H1 (cell line): Measurements from ENCODE around the gene PTPRT.

Experiments
- EZH2 ChIP-seq: fragments of 200-600 bp; sonication (generic); IDR thresholded peaks from 2 replicates; pipeline ENCODE4 v1.7.1; 2012; ENCODE audit warnings: low read depth, mild to moderate bottlenecking, moderate library complexity, low read length, inconsistent platforms; ENCODE audit not compliant: severe bottlenecking
- KDM5A ChIP-seq: fragments of 200-600 bp; IDR thresholded peaks from 2 replicates; pipeline ENCODE4 v1.7.1; 2012; ENCODE audit warnings: mild to moderate bottlenecking, low read length, inconsistent platforms, mixed read lengths
- POLR2AphosphoS5 ChIP-seq: IDR thresholded peaks from 2 replicates; pipeline ENCODE4 v1.6.1; 2011; ENCODE audit warnings: low read depth, low read length
- POU5F1 ChIP-seq: IDR thresholded peaks from 2 replicates; pipeline ENCODE4 v1.6.1; 2011; ENCODE audit warnings: low read depth, mild to moderate bottlenecking, low read length, moderate library complexity
- RBBP5 ChIP-seq: IDR thresholded peaks from 2 replicates; pipeline ENCODE4 v1.7.1; 2012; ENCODE audit warnings: low read depth, mild to moderate bottlenecking, inconsistent platforms, low read length, moderate library complexity, borderline replicate concordance
- RFX5 ChIP-seq: IDR thresholded peaks from 2 replicates; pipeline ENCODE4 v1.6.1; 2011; ENCODE audit warnings: low read depth, low read length, improper control_type of control experiment, borderline replicate concordance
- TCF12 ChIP-seq: IDR thresholded peaks from 2 replicates; pipeline ENCODE4 v1.6.1; 2011; ENCODE audit warnings: low read depth, mild to moderate bottlenecking, low read length
- TEAD4 ChIP-seq: IDR thresholded peaks from 2 replicates; pipeline ENCODE4 v1.6.1; 2012; ENCODE audit warnings: low read depth, low read length, inconsistent platforms, mixed read lengths
- TF ChIP-seq, protein P1 (sequence below), 3 experiments: IDR thresholded peaks; 1 replicate in 2 of 3; 2 replicates in 1 of 3; pipeline versions ENCODE4 v1.5.1 to v1.6.1; 2011; ENCODE audit warnings: low read length in 3 of 3, mild to moderate bottlenecking in 3 of 3, inconsistent platforms in 2 of 3, low read depth in 1 of 3, moderate library complexity in 1 of 3; ENCODE audit not compliant: insufficient read depth in 1 of 3; ENCODE audit errors: control extremely low read depth in 1 of 3

GRCh38 chr20:42609618-42610017, 580.1 kb downstream of the PTPRT start:
- TF ChIP-seq RFX5 (no peak), POU5F1 (no peak), POLR2AphosphoS5 (no peak), TCF12 (no peak), KDM5A (no peak), EZH2 (no peak), TEAD4 (no peak), RBBP5 (no peak)
- TF ChIP-seq, protein P1, sequence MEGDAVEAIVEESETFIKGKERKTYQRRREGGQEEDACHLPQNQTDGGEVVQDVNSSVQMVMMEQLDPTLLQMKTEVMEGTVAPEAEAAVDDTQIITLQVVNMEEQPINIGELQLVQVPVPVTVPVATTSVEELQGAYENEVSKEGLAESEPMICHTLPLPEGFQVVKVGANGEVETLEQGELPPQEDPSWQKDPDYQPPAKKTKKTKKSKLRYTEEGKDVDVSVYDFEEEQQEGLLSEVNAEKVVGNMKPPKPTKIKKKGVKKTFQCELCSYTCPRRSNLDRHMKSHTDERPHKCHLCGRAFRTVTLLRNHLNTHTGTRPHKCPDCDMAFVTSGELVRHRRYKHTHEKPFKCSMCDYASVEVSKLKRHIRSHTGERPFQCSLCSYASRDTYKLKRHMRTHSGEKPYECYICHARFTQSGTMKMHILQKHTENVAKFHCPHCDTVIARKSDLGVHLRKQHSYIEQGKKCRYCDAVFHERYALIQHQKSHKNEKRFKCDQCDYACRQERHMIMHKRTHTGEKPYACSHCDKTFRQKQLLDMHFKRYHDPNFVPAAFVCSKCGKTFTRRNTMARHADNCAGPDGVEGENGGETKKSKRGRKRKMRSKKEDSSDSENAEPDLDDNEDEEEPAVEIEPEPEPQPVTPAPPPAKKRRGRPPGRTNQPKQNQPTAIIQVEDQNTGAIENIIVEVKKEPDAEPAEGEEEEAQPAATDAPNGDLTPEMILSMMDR (IDR thresholded peaks at IDR 0.05; ENCODE audit: control extremely low read depth in 1 of 3, insufficient read depth in 1 of 3, low read depth in 1 of 3, low read length in 3 of 3): no peak
